HepG2 (cell line): ENCODE data around the gene PLIN3. TPM values are rescaled to one million over a fixed set of nuclear protein-coding genes. Genes with fewer than 3 reads are reported as not detected.
A peak's percentile ranks its signal among the peaks of the same experiment; 100 is the strongest.

Experiments used
- BRD4 ChIP-seq: sonication (generic); formaldehyde crosslinking; IDR thresholded peaks from 2 replicates; pipeline ENCODE4 v1.4.0; 2020; ENCODE audit warnings: missing genetic modification reagents
- CBX1 ChIP-seq: IDR thresholded peaks from one replicate; pipeline ENCODE4 v1.6.1; 2016; ENCODE audit warnings: antibody characterized with exemption, low read depth
- CENPT ChIP-seq: sonication (generic); formaldehyde crosslinking; IDR thresholded peaks from 2 replicates; pipeline ENCODE4 v1.8.0; 2022; ENCODE audit warnings: low read depth, mild to moderate bottlenecking, moderate library complexity, missing genetic modification reagents
- FOXM1 ChIP-seq: sonication (generic); formaldehyde crosslinking; IDR thresholded peaks from 2 replicates; pipeline ENCODE4 v1.5.0; 2020; ENCODE audit warnings: missing genetic modification reagents
- HDAC1 ChIP-seq: sonication (generic); formaldehyde crosslinking; IDR thresholded peaks from 2 replicates; pipeline ENCODE4 v1.5.1; 2020; ENCODE audit warnings: mild to moderate bottlenecking, missing genetic modification reagents
- HNRNPUL1 ChIP-seq: fragments of 200-400 bp; formaldehyde crosslinking; IDR thresholded peaks from 2 replicates; pipeline ENCODE4 v1.6.1; 2017; ENCODE audit warnings: low read depth, mild to moderate bottlenecking, low read length, moderate library complexity
- MBNL3 ChIP-seq: fragments of 250-450 bp; sonication (Bioruptor Pico); conservative IDR thresholded peaks from 2 replicates; pipeline ENCODE4 v1.8.0; 2022; ENCODE audit warnings: mild to moderate bottlenecking, inconsistent platforms
- MYNN ChIP-seq: sonication (generic); formaldehyde crosslinking; IDR thresholded peaks from 2 replicates; pipeline ENCODE4 v1.4.0; 2020; ENCODE audit warnings: mild to moderate bottlenecking, low read depth, missing genetic modification reagents
- NFE2L2 ChIP-seq: fragments of 150-350 bp; IDR thresholded peaks from 2 replicates; pipeline ENCODE4 v1.6.1; 2014; ENCODE audit warnings: low read length
- NFIB ChIP-seq: sonication (generic); formaldehyde crosslinking; IDR thresholded peaks from 2 replicates; pipeline ENCODE4 v1.9.0; 2021; ENCODE audit warnings: missing genetic modification reagents, mild to moderate bottlenecking, borderline replicate concordance
- NFYB ChIP-seq: sonication (generic); formaldehyde crosslinking; IDR thresholded peaks from 2 replicates; pipeline ENCODE4 v1.4.0; 2020; ENCODE audit warnings: missing genetic modification reagents
- NR2C2 ChIP-seq: sonication (generic); formaldehyde crosslinking; IDR thresholded peaks from 2 replicates; pipeline ENCODE4 v1.4.0; 2020; ENCODE audit warnings: missing genetic modification reagents, mild to moderate bottlenecking, moderate library complexity, borderline replicate concordance
- NR2F2 ChIP-seq: IDR thresholded peaks from 2 replicates; pipeline ENCODE4 v1.6.1; 2012; ENCODE audit warnings: low read depth, inconsistent platforms, borderline replicate concordance
- PAWR ChIP-seq: sonication (generic); formaldehyde crosslinking; IDR thresholded peaks from 2 replicates; pipeline ENCODE4 v1.4.0; 2020; ENCODE audit warnings: missing genetic modification reagents, mild to moderate bottlenecking, borderline replicate concordance
- SIX4 ChIP-seq: sonication (generic); formaldehyde crosslinking; IDR thresholded peaks from 2 replicates; pipeline ENCODE4 v1.4.0; 2020; ENCODE audit warnings: missing genetic modification reagents
- SP1 ChIP-seq, 2 experiments: fragments of 450-650 bp in 1 of 2; sonication (generic) in 1 of 2; formaldehyde crosslinking in 1 of 2; IDR thresholded peaks; 2 replicates each; pipeline versions ENCODE4 v1.4.0 to v1.6.1; 2016 to 2020; ENCODE audit warnings: missing genetic modification reagents in 1 of 2
- TCF7 ChIP-seq: sonication (generic); IDR thresholded peaks from 2 replicates; pipeline ENCODE4 v1.6.1; 2016; ENCODE audit warnings: antibody characterized with exemption, low read depth
- TRIM24 ChIP-seq: sonication (generic); formaldehyde crosslinking; IDR thresholded peaks from 2 replicates; pipeline ENCODE4 v1.8.0; 2022; ENCODE audit warnings: mild to moderate bottlenecking, missing genetic modification reagents
- WIZ ChIP-seq: sonication (generic); formaldehyde crosslinking; IDR thresholded peaks from 2 replicates; pipeline ENCODE4 v1.5.1; 2020; ENCODE audit warnings: mild to moderate bottlenecking, missing genetic modification reagents
- ZBTB38 ChIP-seq: sonication (generic); formaldehyde crosslinking; IDR thresholded peaks from 2 replicates; pipeline ENCODE4 v1.5.1; 2020; ENCODE audit warnings: mild to moderate bottlenecking, missing genetic modification reagents
- ZFP62 ChIP-seq: sonication (generic); formaldehyde crosslinking; IDR thresholded peaks from 2 replicates; pipeline ENCODE4 v1.4.0; 2020; ENCODE audit warnings: missing genetic modification reagents
- ZNF235 ChIP-seq: sonication (generic); formaldehyde crosslinking; IDR thresholded peaks from 2 replicates; pipeline ENCODE4 v1.8.1; 2023; ENCODE audit warnings: mild to moderate bottlenecking, missing genetic modification reagents, borderline replicate concordance
- ZNF441 ChIP-seq: sonication (generic); formaldehyde crosslinking; IDR thresholded peaks from 2 replicates; pipeline ENCODE4 v1.7.0; 2021; ENCODE audit warnings: missing genetic modification reagents, borderline replicate concordance
- ZNF773 ChIP-seq: sonication (generic); formaldehyde crosslinking; IDR thresholded peaks from 2 replicates; pipeline ENCODE4 v1.4.0; 2020; ENCODE audit warnings: missing genetic modification reagents, borderline replicate concordance
- polyA plus RNA-seq, 8 experiments: library from polyadenylated mRNA; depleted of rRNA in 3 of 8; stranded (reverse) in 7 of 8; unstranded in 1 of 8; fragments of >200 nt; fragmentation: Illumina TruSeq in 4 of 8; extraction: Trizol in 4 of 8; gene quantifications; 2 replicates each; pipeline versions ENCODE4 v1.2.1 to v1.2.3, GENCODE V29; 2011 to 2016; ENCODE audit warnings: low read depth in 4 of 8, missing spikeins in 1 of 8, mixed read lengths in 1 of 8; ENCODE audit not compliant: insufficient read depth in 1 of 8
- total RNA-seq, 5 experiments: library from RNA; depleted of rRNA; stranded (reverse); fragments of >200 nt; fragmentation: Illumina TruSeq; extraction: Trizol; gene quantifications; 2 replicates each; pipeline ENCODE4 v1.2.3, GENCODE V29; 2016; ENCODE audit warnings: low read depth in 1 of 5
- TF ChIP-seq, protein P1 (sequence below): sonication (generic); formaldehyde crosslinking; IDR thresholded peaks from 2 replicates; pipeline ENCODE4 v1.9.0; 2022; ENCODE audit warnings: missing genetic modification reagents, mild to moderate bottlenecking, borderline replicate concordance
- TF ChIP-seq, protein P2 (sequence below): sonication (generic); formaldehyde crosslinking; IDR thresholded peaks from 2 replicates; pipeline ENCODE4 v1.8.0; 2022; ENCODE audit warnings: mild to moderate bottlenecking, missing genetic modification reagents
- TF ChIP-seq, protein P3 (sequence below): IDR thresholded peaks from 2 replicates; pipeline ENCODE4 v1.6.1; 2016; ENCODE audit warnings: missing genetic modification reagents, missing compliant biosample characterization
- TF ChIP-seq, protein P4 (sequence below), 2 experiments: fragments of 450-650 bp in 1 of 2; sonication (generic) in 1 of 2; formaldehyde crosslinking; IDR thresholded peaks; 2 replicates each; pipeline versions ENCODE4 v1.5.0 to v1.8.0; 2020 to 2022; ENCODE audit warnings: mild to moderate bottlenecking in 1 of 2, missing genetic modification reagents in 1 of 2

PLIN3 gene
- total and polyA plus RNA-seq, 2 of the 13 experiments (the other 11 are each of a cell fraction or from before 2014, with no cell fraction given), result 49.3 to 57.9 TPM

DNA sequence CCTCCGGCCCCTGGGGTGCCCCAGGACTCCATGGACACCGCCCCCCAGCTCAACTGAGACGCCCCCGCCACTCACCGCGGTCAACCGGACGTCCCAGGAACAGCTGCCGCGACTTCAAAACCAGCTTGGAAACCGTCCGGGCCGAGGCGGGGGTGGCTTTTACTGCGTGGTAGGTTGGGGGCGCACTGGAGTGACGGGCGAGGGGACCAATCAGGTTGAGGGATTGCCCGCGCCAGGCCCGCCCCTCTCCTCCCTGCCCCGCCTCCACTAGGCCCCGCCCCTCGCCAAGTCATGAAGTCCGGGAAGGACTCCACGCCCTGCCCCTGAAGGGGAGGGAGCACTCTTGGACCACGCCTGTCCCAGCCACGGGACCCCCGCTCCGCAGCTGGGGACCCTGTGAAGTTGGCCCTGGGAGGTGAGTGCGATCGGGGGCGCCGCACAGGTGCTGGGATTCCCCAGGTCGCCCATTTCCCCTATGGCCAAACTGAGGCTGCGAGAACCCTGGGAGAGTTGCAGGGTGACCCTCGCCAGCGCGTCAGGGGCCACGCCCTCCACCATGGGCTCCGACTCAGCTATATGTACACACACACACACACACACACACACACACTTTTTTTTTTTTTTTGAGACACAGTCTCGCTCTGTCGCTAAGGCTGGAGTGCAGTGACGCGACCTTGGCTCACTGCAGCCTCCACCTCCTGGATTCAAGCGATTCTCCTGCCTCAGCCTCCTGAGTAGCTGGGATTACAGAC, at the start of gene PLIN3 (continued):
- TF ChIP-seq, protein P1, sequence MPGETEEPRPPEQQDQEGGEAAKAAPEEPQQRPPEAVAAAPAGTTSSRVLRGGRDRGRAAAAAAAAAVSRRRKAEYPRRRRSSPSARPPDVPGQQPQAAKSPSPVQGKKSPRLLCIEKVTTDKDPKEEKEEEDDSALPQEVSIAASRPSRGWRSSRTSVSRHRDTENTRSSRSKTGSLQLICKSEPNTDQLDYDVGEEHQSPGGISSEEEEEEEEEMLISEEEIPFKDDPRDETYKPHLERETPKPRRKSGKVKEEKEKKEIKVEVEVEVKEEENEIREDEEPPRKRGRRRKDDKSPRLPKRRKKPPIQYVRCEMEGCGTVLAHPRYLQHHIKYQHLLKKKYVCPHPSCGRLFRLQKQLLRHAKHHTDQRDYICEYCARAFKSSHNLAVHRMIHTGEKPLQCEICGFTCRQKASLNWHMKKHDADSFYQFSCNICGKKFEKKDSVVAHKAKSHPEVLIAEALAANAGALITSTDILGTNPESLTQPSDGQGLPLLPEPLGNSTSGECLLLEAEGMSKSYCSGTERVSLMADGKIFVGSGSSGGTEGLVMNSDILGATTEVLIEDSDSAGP (CRISPR knock-in tag), result peak; percentile 75; the same call in 1 of the 2 replicates
- TF ChIP-seq SIX4 (no peak), NFIB (CRISPR knock-in tag) (no peak), NFE2L2 (no peak), HDAC1 (CRISPR knock-in tag) (peak; percentile 87), WIZ (CRISPR knock-in tag) (0 out of 2 replicates have a peak, but pooled peaks have one; percentile 15), CENPT (CRISPR knock-in tag) (no peak), FOXM1 (CRISPR knock-in tag) (no peak), SP1 (IDR thresholded peaks at IDR 0.05) (peak; percentile 40; the same call in 1 of the 2 replicates), SP1 (CRISPR knock-in tag; IDR thresholded peaks at IDR 0.05) (peak; percentile 93), MBNL3 (no peak), NFYB (CRISPR knock-in tag) (peak; percentile 89), ZBTB38 (peak; percentile 71), TRIM24 (CRISPR knock-in tag) (no peak), ZNF235 (CRISPR knock-in tag) (no peak), NR2F2 (no peak), NR2C2 (peak; percentile 44; the same call in 1 of the 2 replicates), ZFP62 (CRISPR knock-in tag) (no peak), HNRNPUL1 (no peak), MYNN (no peak), TCF7 (no peak), CBX1 (no peak), PAWR (CRISPR knock-in tag) (no peak), BRD4 (no peak), ZNF441 (CRISPR knock-in tag) (peak; percentile 75), ZNF773 (no peak)
- TF ChIP-seq, protein P2, sequence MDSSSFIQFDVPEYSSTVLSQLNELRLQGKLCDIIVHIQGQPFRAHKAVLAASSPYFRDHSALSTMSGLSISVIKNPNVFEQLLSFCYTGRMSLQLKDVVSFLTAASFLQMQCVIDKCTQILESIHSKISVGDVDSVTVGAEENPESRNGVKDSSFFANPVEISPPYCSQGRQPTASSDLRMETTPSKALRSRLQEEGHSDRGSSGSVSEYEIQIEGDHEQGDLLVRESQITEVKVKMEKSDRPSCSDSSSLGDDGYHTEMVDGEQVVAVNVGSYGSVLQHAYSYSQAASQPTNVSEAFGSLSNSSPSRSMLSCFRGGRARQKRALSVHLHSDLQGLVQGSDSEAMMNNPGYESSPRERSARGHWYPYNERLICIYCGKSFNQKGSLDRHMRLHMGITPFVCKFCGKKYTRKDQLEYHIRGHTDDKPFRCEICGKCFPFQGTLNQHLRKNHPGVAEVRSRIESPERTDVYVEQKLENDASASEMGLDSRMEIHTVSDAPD (CRISPR knock-in tag), result no peak
- TF ChIP-seq, protein P3, sequence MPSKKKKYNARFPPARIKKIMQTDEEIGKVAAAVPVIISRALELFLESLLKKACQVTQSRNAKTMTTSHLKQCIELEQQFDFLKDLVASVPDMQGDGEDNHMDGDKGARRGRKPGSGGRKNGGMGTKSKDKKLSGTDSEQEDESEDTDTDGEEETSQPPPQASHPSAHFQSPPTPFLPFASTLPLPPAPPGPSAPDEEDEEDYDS (CRISPR knock-in tag), result peak; percentile 97
- TF ChIP-seq, protein P4, sequence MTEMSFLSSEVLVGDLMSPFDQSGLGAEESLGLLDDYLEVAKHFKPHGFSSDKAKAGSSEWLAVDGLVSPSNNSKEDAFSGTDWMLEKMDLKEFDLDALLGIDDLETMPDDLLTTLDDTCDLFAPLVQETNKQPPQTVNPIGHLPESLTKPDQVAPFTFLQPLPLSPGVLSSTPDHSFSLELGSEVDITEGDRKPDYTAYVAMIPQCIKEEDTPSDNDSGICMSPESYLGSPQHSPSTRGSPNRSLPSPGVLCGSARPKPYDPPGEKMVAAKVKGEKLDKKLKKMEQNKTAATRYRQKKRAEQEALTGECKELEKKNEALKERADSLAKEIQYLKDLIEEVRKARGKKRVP (CRISPR knock-in tag; IDR thresholded peaks at IDR 0.05), result peak in 1 of 2 experiments; percentile 60; a peak in 1 of 4 replicates
